ENCODE data around the gene SENP8. TPM values are rescaled to one million over a fixed set of nuclear protein-coding genes. Genes with fewer than 3 reads are reported as not detected.

Gene SENP8
- total and polyA plus RNA-seq, 2 of the 13 experiments (the other 11 are each of a cell fraction or from before 2014, with no cell fraction given), result 2.7 to 3.0 TPM

- no peak for TF ChIP-seq NFAT5 (CRISPR knock-in tag; IDR thresholded peaks at IDR 0.05)
- TF ChIP-seq ZSCAN25 (CRISPR knock-in tag; IDR thresholded peaks at IDR 0.05), result 0 out of 2 replicates have a peak, but pooled peaks have one; percentile 35
- peak; percentile 53; the same call in 1 of the 2 replicates for TF ChIP-seq ZSCAN5A (CRISPR knock-in tag; IDR thresholded peaks at IDR 0.05; ENCODE audit: borderline replicate concordance)
- 0 out of 2 replicates have a peak, but pooled peaks have one; percentile 35 for TF ChIP-seq UBTF (CRISPR knock-in tag; IDR thresholded peaks at IDR 0.05)
- no peak for TF ChIP-seq NPAS2 (CRISPR knock-in tag; IDR thresholded peaks at IDR 0.05; ENCODE audit: borderline replicate concordance)
- no peak for TF ChIP-seq BCL3 (CRISPR knock-in tag; IDR thresholded peaks at IDR 0.05)
- TF ChIP-seq ZNF839 (CRISPR knock-in tag; IDR thresholded peaks at IDR 0.05; ENCODE audit: borderline replicate concordance), result no peak
- TF ChIP-seq MEF2D (CRISPR knock-in tag; IDR thresholded peaks at IDR 0.05), result no peak
- no peak for TF ChIP-seq ZBTB1 (CRISPR knock-in tag; IDR thresholded peaks at IDR 0.05; ENCODE audit: borderline replicate concordance)
- TF ChIP-seq ZHX2 (IDR thresholded peaks at IDR 0.05; ENCODE audit: low read depth), result no peak
- no peak for TF ChIP-seq ZHX2 (CRISPR knock-in tag; IDR thresholded peaks at IDR 0.05; ENCODE audit: borderline replicate concordance)
Observed at GRCh38 chr15:72182673-72183072, 64.5 kb downstream of the SENP8 start (continued).

Measured in HepG2 (cell line).